ENCODE results near the gene UBTD2.

The UBTD2 gene

DNA sequence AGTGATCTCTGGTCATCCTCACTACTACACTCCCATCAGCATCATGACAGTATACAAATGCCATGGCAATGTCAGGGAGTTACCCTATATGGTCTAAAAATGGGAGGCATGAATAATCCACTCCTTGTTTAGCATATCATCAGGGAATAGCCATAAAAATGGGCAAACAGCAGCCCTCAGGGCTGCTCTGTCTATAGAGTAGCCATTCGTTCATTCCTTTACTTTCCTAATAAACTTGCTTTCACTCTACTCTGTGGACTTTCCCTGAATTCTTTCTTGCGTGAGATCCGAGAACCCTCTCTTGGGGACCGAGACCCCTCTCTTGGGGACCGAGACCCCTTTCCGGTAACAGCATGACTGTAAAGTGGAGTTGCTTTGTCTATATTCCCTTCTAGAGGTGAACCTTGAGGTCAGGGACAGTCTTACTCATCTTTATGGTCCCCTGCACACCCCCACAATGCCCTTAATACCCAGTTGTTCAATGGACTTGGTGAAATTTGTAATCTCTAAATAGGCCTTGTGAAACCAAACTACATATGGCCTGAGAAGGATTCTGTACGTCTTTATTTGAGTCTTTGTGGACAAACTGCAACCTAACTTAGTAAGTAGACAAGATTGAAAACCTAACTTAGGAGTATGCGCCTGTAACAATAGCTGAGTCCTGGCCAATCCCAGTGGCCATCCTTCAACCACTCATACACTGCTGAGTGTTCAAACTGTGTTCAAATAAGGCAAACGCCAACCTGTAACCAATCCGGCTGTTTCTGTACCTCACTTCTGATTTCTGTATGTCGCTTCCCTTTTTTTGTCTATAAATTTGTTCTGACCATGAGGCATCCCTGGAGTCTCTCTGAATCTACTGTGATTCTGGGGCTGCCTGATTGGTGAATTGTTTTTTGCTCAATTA, 32.3 kb upstream of the UBTD2 start:
- no peak for TF ChIP-seq CTCF (IDR thresholded peaks at IDR 0.05; ENCODE audit: insufficient read depth, missing control alignments)
- FAIRE-seq (no peak), DNase-seq (ENCODE audit: insufficient read length, low spot score) (no peak)

DNA sequence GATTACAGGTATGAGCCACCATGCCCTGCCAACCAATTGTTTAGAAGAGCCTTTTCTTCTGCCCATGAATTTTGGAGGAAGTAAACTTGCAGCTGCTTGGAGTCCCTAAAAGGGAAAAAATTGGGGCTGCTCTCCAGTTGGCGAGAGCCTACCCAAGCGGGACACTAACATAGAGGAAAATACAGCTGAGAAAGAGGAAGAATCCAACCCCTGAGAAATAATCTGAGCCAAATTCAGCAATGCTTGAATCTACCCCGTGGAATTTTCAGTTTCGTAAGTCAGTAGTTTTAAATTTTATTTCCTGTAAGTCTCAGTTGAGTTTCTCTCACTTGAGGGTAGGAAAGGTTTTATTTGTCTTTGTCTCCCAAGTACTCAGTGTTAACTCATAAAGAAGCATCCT, 30.4 kb upstream of the UBTD2 start:
- FAIRE-seq (no peak), DNase-seq (ENCODE audit: insufficient read length, low spot score) (no peak)
- no peak for TF ChIP-seq CTCF (IDR thresholded peaks at IDR 0.05; ENCODE audit: insufficient read depth, missing control alignments)

GRCh38 chr5:172312286-172312685, 28.7 kb upstream of the UBTD2 start:
- FAIRE-seq (no peak), DNase-seq (ENCODE audit: insufficient read length, low spot score) (no peak)
- no peak for TF ChIP-seq CTCF (IDR thresholded peaks at IDR 0.05; ENCODE audit: insufficient read depth, missing control alignments)

GRCh38 chr5:172311605-172312004, 28.0 kb upstream of the UBTD2 start:
- no peak for FAIRE-seq
- no peak for TF ChIP-seq CTCF (IDR thresholded peaks at IDR 0.05; ENCODE audit: insufficient read depth, missing control alignments)
- no peak for DNase-seq (ENCODE audit: insufficient read length, low spot score)

DNA sequence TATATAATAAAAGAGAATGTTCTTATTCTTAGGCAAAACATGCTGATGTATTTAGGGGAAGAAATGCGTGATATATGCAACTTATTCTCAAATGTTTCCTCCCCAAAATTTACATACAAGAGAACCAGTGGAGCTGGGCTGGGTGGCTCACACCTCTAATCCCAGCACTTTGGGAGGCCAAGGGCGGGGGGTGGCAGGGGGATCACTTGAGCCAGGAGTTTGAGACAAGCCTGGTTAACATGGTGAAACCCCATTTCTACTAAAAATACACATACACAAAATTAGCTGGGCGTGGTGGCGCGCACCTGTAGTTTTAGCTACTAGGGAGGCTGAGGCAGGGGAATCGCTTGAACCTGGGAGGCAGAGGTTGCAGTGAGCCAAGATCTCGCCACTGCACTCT, 27.5 kb upstream of the UBTD2 start:
- FAIRE-seq (no peak), DNase-seq (ENCODE audit: insufficient read length, low spot score) (no peak)
- TF ChIP-seq CTCF (IDR thresholded peaks at IDR 0.05; ENCODE audit: insufficient read depth, missing control alignments) = no peak

DNA sequence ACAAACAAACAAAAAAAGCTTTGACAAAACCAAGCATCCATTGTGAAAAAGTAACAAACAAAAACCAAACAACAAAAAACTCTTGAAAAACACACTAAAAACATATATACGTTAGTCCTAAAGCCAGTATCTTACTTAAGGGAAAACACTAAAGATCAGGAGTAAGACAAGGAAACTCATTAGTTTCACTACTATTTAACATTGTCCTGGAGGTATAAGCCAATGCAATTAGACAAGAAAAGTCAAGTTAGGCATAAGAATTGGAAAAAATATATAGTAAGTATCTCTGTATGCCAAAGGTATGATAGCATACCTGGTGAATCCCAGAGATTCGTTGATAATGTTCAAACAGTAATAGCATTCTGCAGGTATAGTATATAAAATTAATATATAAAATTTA, 21.8 kb upstream of the UBTD2 start:
- no peak for FAIRE-seq
- TF ChIP-seq CTCF (IDR thresholded peaks at IDR 0.05; ENCODE audit: insufficient read depth, missing control alignments) = no peak
- no peak for DNase-seq (ENCODE audit: insufficient read length, low spot score)
